ENCODE results near the gene UCKL1.
"Not testable (repeated sequence)": the region's sequence is repeated elsewhere in the genome, so short reads cannot be mapped to it uniquely, and the experiment has no call there.

UCKL1 gene

DNA sequence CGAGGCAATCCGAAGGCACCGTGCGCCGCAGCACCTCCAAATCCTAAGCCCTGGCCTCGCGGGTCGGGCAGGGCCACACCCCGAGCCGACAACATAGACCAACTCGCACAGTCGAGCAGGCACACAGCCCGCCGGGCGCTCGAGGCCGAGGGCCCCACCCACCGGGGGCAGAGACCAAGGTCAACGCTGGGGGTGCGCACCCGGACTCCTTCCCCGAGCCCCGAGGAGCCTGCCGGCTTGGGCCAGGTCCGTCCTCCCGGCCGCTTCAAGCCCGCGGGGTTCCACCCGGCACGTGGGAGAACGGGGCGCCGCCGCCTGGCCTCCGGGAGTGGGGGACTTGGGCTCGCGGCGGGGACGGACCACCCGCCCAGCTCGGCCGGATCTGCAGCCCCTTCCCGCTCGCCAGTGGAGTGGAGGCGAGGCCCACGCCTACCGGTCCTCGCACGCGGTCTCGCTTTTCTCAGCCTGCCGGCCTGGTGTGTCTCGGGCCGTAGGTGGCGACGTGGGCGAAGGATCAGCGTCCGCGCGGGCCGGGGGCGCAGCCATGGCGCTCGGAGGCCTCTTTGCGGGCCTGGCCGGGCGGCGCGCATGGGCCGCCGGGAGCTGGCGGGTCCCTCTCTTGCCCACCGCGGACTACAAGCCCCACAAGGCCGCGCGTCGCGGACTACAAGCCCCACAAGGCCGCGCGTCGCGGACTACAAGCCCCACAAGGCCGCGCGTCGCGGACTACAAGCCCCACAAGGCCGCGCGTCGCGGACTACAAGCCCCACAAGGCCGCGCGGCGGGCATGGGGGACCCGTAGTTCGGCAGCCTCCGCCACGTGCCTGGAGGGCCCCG lies at the start of gene UCKL1:
Gene UCKL1 (minus strand): TSS at position 590 of the 837 bp plus-strand sequence. CDS start 44 bp downstream, at position 546.
- peak; percentile 95 for DNase-seq (ENCODE audit: low spot score)

DNA sequence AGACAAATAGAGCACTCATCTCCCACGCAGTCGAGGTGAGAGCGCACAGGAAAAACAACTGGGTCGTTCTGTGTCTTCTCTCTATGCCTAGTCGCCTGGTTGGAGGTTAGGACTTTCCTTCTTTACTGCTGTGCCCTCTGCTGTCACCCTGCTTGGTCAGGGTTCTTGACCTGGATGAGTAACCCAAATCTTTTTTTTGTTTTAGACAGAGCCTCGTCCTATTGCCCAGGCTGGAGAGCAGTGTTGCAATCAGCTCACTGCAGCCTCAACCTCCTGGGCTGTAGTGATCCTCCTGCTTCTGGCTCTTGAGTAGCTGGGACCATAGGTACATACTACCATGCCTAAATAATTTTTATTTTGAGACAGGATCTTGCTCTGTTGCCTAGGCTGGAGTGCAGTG lies 49.2 kb upstream of the UCKL1 start:
- no peak for DNase-seq (ENCODE audit: low spot score)

DNA sequence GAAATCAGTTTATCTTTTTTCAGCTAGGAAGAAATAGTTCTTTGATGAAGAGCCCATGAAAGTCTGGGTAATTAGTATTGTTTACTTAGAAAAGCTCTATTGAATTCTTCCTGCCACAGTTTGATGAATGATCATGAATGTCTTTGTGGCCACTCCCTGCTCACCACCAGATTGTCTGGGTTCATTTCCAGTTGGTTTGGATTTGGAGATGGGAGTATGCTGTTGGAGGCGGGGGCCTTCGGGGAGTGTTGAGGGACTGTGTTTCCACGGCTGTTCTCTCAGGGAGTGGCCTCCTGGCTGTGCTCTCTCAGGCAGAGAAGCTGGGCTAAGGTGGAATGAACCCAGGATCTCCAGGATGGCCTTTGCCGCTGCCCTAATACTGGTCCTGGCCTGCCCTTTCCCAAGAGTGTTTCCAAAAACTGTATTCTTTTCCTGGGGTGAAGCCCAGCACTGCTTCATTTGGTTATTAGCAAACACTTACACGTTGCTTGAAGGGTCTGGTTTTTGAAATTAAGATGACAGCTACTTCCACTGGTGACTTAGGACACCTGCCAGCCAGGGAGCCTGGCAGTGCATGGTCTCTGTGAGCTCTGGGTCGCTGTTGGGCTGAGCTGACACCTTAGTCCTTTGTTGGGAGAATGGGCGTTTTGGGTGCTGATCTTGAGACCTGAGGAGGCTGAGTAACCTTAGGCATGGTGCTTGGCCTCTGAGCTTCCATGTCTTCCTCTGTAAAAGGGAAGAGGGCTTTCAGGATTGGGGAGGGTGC lies 47.9 kb upstream of the UCKL1 start:
- DNase-seq (ENCODE audit: low spot score), result no peak

DNA sequence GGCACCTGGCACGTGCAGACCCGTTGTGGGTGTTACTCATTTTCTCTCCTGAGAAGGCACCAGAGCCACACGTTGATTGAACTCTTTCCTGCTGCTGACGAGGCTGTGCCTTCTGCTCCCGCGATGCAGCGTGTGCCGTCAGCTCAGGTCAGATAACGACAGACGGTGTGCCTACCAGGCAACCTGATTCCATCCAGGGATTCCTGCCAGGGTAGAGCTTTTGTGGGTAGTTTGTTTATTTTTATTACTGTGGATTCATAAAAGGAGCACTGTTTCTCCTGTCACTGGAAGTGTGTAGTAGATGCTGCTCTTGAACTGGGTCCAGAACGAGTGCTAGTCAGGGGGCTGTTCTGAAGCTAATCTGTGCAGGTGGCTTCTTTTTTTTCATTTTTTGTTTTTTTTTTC lies 45.4 kb upstream of the UCKL1 start:
- no peak for DNase-seq (ENCODE audit: low spot score)

DNA sequence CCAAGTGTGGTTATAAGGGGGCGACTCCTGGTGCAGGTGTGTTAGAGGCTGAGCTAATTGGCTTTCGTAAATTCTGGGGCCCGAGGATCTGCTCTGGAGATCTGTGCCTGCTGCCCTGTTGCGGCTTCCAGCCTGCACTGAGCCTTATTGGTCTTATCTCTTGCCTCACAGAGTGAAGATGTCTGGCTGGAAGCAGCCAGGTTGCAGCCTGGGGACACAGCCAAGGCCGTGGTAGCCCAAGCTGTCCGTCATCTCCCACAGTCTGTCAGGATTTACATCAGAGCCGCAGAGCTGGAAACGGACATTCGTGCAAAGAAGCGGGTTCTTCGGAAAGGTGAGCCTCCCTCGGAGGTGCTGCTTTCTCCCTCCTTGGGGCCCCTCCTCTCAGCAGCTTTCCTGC lies 44.7 kb upstream of the UCKL1 start:
- no peak for DNase-seq (ENCODE audit: low spot score)

DNA sequence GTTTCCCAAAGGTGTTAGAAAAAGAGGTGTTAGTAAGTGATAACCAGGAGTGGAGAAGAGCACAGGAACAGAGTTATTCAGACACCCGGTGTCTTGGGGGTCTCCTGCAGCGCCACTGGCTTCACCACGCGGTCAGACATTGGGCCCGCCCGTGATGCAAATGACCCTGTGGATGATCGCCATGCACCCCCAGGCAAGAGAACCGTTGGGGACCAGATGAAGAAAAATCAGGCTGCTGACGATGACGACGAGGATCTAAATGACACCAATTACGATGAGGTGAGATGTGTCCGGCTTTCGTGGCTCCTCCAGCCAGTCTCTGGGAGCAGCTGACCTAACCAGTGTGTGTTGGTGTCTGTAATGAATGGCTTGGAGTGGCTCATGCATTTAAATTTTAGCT lies 26.7 kb upstream of the UCKL1 start:
- no peak for DNase-seq (ENCODE audit: low spot score)

DNA sequence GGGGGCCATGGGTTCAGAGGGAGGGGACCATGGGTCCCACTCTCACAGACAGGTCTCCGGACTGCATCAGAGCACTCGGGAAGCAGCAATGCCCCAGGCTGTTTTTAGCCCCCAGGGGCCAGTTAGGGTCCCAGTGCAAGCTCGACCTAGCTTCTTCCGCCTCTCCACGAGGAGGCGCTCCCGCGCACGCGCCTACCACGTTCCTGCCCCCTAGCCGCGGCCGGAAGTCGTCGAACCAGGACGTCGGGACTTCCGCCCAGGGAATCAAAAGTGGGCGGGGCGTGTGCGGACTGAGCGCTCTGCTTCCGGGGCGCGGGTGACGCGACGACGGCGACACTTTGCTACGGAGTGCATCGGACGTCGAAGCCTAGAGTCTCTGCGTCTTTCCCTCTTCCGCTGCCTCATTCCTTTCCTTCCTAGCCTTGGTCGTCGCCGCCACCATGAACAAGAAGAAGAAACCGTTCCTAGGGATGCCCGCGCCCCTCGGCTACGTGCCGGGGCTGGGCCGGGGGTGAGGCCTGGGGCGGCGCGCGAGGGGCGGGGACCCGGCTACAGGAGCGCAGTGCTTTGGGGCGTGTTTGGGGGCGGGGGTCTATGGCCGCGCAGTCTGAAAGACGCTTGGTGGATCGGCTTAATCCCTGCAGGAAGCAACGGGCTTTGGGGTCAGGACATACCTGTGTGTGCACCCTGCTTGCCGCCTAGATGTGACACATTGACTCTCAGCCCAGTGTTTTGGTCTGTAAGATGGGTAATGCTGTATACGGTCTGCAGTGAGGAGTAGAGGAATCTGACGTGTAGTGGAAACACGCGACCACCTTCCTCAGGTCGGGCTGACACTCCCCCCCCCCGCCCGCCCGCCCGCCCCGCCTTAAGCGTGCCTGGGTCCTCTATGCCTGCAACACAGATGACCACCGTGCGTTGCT lies 24.9 kb upstream of the UCKL1 start, which contains the start of gene PRPF6:
Gene PRPF6 (plus strand): TSS at position 327 of the 923 bp plus-strand sequence. CDS start 114 bp downstream, at position 441.
- peak; percentile 98 for DNase-seq (ENCODE audit: low spot score)

DNA sequence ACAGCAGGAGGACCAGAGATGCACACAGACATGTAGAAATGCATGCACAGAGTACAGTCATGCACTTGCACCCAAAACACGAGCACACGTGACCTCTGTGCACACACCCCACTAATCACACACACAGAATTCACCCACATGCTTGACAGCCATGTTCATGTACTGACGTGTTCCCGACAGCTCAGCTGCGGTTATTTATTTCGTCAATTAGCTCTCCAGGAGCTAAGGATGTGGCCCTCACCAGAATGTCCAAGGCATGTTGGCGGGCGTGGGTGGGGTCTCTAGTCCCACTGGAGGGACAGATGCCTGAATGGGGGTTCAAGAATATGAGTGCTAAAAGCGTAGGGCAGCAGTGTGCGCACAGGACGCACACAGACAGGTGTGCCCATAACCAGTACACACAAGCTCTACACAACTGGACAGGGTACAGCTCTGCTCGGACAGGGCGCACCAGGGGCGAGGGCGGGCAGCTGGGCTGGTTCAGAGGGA lies 24.1 kb upstream of the UCKL1 start:
- DNase-seq (ENCODE audit: low spot score), result no peak

DNA sequence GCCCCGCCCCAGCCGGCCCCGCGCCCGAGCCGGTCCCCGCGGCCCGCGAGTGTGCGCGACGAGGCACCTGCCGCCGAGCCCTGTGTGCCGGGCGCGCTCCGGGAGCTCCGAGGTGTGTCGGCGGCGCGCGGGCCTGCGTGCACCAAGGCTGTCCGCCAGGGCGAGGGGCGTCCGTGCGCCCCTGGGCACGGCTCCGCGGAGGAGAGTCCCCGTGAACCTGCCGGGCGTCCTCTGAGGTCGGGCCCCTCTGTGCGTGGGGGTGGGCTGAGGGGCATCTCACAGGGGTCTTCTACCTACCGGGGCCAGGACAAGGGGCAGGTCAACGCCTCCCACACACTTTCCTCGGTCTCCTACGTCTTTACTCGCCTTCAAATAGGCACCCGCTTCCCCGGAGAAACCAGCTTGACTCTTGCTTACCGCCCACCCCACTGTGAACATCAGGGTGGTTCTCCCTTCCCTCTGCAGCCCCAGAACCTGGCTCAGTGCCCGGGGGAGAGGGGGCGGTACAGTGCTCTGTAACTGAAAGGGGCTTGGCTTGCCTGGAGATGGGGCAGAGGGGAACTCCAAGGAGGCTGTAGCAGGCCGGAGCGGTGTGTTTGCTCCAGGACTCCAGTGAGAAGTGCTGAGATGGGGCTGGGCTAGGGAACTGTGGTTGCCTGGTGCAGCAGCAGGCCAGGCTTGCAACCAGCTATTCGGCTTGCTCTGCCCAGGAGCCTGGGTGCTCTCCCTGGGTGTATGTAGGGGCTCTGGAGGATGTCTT lies 23.5 kb upstream of the UCKL1 start, which contains the start of gene SAMD10:
Gene SAMD10 (minus strand): TSS at position 86 of the 760 bp plus-strand sequence. CDS start 175 bp downstream, outside the sequence.
- DNase-seq (ENCODE audit: low spot score), result peak; percentile 61

DNA sequence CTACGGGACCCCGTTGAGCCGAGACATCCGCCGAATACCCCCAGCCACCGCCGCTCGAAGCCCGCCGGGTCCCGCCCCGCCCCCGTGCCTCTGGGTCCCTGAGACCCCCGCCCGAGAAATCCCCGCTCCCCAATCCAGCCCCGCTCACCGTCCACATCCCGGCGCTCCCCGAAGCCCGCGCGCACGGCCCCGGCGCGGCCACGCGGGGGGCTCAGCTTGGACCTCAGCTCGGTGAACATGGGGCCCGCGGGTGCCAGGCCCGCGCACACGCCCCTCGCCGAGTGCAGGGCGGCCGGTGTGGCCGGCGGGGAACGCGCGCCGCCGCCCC lies 23.0 kb upstream of the UCKL1 start:
- DNase-seq (ENCODE audit: low spot score), result peak; percentile 53

DNA sequence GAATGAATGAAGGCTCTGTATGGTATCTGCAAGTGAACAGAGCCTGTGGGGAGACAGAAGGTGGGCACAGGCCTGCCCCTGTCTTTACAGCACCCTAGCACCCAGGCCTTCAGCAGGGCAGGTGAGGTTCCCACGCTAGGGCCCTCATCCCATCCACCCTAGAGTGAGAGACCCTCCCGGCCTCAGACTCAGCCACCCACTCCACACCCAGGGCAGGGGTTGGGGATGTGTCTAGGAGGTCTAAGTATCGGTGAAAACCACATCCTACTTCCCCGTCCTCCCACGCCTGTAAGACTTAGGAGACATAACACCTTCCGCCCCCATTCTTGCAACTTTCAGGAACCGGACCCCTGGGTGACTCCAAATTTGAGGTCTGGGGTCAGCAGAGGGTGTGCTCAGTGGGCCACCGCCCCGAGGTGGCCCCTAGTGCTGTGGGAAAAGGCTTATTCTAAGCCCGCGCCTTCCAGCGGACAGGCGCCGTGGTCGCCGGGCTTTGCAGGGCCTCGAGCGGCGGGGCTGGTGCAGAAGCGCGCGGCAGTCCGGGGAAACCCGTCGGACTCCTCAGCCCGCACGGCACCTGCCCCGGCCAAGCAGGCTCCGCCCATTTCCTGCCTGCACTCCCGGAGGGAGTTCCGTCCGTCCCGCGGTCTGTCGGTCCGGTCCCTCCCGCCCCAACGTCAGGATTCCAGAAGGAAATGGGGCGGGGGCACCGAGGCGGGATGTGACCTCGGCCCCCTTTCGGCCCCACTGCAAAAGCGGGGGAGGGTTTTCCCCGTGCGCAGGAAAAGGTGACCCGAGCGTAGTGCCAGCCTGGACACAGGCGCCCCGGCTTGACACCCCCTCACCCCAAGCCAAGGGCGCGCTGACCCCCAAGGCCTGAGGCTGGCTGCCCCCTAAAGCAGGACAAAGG lies 22.4 kb upstream of the UCKL1 start:
- DNase-seq (ENCODE audit: low spot score), result peak; percentile 80

DNA sequence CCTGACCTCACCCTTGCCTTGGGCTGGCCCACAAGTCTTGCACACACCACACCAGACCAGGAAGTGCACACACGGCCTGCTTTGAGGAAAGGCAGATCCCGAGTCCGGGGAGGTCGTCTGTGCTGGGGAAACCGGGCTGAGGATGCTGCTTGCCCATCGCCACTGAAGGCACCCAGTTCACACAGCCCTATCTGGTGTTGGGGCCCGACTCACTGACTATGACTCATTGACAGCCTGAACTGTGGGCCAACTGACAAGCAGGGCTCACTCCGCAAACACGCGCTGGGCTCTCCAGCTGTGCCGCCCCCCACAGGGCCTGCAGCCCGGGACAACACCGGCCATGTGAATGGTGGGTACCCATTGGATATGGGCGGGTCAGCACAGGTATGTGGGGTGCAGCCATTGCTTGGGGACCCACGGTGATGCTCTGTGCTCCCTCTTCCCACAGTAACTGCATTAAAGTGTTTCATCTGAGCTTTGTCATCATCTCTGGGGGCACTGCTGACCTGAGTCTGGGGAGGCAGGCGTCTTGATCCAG lies 21.6 kb upstream of the UCKL1 start:
- DNase-seq (ENCODE audit: low spot score), result no peak

DNA sequence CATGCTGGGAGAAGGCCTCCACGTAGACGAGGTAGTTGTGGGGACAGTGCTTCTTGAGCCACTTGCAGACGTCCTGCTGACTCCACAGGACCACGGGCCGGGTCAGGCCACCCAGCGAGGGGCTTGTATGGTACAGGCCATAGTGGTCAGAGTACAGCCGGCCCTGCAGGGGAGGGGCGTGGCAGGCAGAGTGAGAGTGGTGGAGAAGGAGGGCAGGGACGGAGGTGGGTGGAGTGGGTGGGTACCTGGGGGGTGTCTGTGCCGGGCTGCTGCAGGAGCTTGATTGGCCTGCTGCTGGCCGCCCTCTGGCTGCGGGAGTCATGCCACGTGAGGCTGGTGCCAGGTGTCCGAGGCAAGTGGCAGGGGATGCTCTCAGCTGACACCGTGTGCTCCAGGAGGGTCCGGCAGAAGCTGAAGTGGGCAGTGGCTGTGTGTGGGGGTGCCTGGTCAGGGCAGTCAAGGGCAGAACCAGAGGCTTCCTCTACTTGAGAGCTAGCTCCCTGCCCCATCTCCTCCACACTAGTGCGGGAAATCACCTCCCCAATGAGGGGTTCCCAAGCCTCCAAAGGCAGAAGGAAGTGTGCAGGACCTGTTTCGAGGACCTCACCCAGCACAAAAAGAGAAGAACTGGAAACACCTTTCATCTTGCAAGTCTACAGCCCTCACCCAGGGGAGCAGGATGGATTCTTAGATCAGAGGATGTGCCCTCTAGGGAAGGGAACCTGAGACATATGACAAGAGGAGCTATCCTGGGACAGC lies 20.9 kb upstream of the UCKL1 start:
- DNase-seq (ENCODE audit: low spot score), result no peak

DNA sequence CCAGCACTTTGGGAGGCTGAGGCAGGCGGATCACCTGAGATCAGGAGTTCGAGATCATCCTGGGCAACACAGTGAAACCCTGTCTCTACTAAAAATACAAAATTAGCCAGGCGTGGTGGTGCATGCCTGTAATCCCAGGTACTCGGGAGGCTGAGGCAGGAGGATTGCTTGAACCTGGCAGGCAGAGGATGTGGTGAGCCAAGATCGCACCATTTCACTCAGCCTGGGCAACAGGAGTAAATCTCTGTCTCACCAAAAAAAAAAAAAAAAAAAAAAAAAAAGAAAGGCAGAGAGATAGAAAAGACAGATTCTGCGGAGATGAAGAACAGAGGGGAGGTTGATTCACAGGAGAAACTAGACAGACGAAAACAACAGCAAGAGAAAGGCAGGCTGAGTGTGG lies 20.3 kb upstream of the UCKL1 start:
- DNase-seq (ENCODE audit: low spot score), result not testable (repeated sequence)

DNA sequence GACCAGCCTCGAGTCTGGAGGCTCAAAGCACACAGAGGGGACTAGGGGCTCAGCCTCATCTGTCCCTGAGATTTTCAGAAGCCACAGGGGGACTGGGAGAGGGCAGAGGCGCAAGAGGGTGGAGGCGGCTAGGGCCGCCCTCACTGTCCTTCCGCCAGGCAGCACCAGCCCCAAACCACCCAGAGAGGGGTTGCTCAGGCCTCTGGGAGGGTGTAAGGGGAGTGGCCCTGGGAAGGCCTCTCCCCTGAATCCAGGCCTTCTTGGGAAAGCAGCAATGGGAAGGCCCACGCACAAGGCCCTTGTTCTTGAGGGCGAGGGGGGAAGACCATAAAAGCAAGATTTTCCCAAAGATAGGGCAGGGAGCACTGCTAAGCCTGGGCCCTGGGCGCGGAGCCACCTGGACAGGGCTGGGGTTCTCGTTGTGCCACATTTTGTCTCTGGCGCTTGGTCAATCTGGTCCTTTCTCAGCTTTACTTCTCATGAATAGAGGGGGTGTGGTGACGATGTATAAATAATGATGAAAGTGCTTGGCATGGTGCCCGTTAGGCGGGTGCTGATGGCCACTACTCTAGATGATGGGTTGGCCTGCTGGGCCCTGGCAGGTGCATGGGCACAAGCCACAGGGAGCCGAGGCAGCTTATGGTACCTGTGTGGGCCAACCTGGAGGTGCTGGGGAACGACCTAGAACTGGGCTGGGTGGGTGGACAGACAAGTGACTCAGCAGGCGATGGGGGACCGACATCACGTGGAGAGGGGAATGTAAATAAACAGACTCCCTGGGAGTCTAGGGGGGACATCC lies 18.4 kb upstream of the UCKL1 start:
- DNase-seq (ENCODE audit: low spot score), result no peak

DNA sequence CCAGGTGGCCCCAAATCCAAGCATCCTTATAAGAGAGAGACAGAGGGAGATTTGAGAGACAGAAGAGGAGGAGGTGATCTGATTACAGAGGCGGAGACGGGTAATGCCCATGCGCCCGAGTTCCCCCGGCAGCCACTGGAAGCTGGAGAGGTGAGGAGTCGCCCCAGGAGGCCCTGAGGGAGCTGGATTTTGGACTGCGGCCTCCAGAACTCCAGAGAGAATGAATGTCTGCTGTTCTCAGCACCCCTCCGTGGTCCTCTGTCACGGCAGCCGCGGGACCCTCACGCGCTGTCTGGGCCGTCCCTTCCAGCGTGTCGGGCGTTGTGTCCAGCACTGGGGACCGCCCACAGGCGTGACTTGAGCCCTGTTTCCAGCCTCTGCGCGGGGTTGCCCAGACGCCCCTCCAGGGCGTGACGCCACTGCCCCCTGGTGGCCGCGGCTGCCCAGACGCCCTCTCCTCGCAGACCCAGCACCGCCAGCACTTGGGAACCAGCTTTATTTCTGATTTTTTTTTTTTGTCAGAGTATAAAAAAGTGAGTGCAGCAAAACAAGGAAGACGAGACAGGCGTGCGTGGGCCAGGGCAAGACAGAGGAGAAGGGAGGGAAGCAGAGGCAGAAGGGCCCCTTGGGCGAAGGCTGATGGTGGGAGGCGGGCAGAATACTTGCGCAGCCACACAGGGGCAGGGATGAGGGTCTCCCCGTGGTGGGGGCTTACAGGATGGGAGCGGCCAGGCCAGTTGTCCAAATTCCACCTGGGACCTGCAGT lies 17.6 kb upstream of the UCKL1 start:
- DNase-seq (ENCODE audit: low spot score), result peak; percentile 89

DNA sequence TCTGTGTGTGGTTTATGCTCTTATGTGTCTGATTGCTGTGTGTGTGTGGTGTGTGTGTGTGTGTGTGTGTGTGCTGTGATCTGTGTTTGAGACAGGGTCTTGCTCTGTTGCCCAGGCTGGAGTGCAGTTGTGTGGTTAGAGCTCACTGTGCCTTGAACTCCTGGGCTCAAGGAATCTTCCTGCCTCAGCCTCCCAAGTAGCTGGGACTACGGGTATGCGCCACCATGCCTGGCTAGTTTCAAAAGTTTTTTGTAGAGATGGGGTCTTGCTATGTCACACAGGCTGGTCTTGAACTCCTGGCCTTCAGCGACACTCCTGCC lies 16.9 kb upstream of the UCKL1 start:
- DNase-seq (ENCODE audit: low spot score), result no peak

All from iPS-NIHi11 (cell line).